Transverse colon (tissue), 4 donors: Measurements from ENCODE around the gene COL19A1. TPM values are rescaled to one million over a fixed set of nuclear protein-coding genes. Genes with fewer than 3 reads are reported as not detected.

ENCODE experiments used
- DNase-seq: peaks from one replicate; pipeline ENCODE4 v3.0.0-alpha.2; 2019
- H3K27ac ChIP-seq, 4 donors: fragments of 200-600 bp; sonication (generic); 2 replicates each; pipeline ENCODE4 v1.5.1; 2016 to 2018; ENCODE audit warnings: inconsistent platforms in 4 of 4
- H3K27me3 ChIP-seq: fragments of 200-600 bp; sonication (generic); 2 replicates; pipeline ENCODE4 v1.5.1; 2017; ENCODE audit warnings: inconsistent platforms
- H3K36me3 ChIP-seq, 4 donors: fragments of 200-600 bp; sonication (generic); 2 replicates each; pipeline ENCODE4 v1.5.1; 2017 to 2019; ENCODE audit warnings: inconsistent platforms in 4 of 4
- H3K4me1 ChIP-seq, 4 donors: fragments of 200-600 bp; sonication (generic); 2 replicates each; pipeline ENCODE4 v1.5.1; 2017 to 2020; ENCODE audit warnings: inconsistent platforms in 4 of 4
- H3K4me3 ChIP-seq, 4 donors: fragments of 200-600 bp; sonication (generic); 1 replicate in 1 of 4; 2 replicates in 3 of 4; pipeline versions ENCODE4 v1.5.1 to v1.6.1; 2017 to 2019; ENCODE audit warnings: inconsistent platforms in 4 of 4
- H3K9me3 ChIP-seq, 2 donors: fragments of 200-600 bp; sonication (generic); 2 replicates each; pipeline ENCODE4 v1.5.1; 2017 to 2019; ENCODE audit warnings: inconsistent platforms in 2 of 2
- EP300 ChIP-seq: sonication (generic); formaldehyde crosslinking; IDR thresholded peaks from one replicate; pipeline ENCODE4 v1.6.1; 2017; ENCODE audit warnings: antibody characterized with exemption, low read depth
- POLR2A ChIP-seq: fragments of 450-650 bp; IDR thresholded peaks from one replicate; pipeline ENCODE4 v1.6.1; 2016; ENCODE audit warnings: antibody characterized with exemption, mild to moderate bottlenecking, moderate library complexity
- POLR2AphosphoS5 ChIP-seq, 3 donors: sonication (generic); formaldehyde crosslinking; IDR thresholded peaks; one replicate each; pipeline ENCODE4 v1.6.1; 2016; ENCODE audit warnings: antibody characterized with exemption in 3 of 3
- WGBS, 2 donors: methylation state at CpG; one replicate each; pipeline ENCODE4 v1.1.5; 2018; ENCODE audit warnings: low coverage in 1 of 2; 5-methylcytosine and 5-hydroxymethylcytosine counted together
- in situ Hi-C, 4 donors: fragments of 200-750 bp; cut with MboI; loops; one replicate each; pipeline versions ENCODE4 v1.15.0 to v1.15.1; 2017; ENCODE audit warnings: low sequenced_read_pairs in 3 of 4, low pct_ligation_motif_present in 1 of 4, low pct_unique_long_range_greater_than_20kb in 1 of 4
- intact Hi-C: fragments of 100-400 bp; cut with DNase I; formaldehyde crosslinking; loops from one replicate; pipeline ENCODE4 v1.15.1; 2023; ENCODE audit warnings: low total_unique reads
- total RNA-seq, 4 donors: library from RNA; depleted of rRNA; stranded (reverse); fragments of >200 nt; gene quantifications; one replicate each; pipeline ENCODE4 v1.1.0, GENCODE V29; 2016
- TF ChIP-seq, protein P1 (sequence below), 5 experiments: fragments of 200-600 bp in 3 of 5; fragments of 450-650 bp in 2 of 5; sonication (generic) in 3 of 5; IDR thresholded peaks; 1 replicate in 2 of 5; 2 replicates in 3 of 5; pipeline ENCODE4 v1.5.1; 2016 to 2017; ENCODE audit warnings: antibody characterized with exemption in 5 of 5, inconsistent platforms in 3 of 5, mild to moderate bottlenecking in 2 of 5, moderate library complexity in 1 of 5

The COL19A1 gene
- total RNA-seq, 4 donors from 2014 or later, result 0.27 to 3.3 (median 0.37) TPM; not detected in 1

GRCh38 chr6:70184723-70185122, 318.4 kb downstream of the COL19A1 start:
- no peak overlapping the region for H3K4me3 ChIP-seq
- TF ChIP-seq POLR2A (no peak), EP300 (no peak), POLR2AphosphoS5 (IDR thresholded peaks at IDR 0.05) (no peak)
- TF ChIP-seq, protein P1, sequence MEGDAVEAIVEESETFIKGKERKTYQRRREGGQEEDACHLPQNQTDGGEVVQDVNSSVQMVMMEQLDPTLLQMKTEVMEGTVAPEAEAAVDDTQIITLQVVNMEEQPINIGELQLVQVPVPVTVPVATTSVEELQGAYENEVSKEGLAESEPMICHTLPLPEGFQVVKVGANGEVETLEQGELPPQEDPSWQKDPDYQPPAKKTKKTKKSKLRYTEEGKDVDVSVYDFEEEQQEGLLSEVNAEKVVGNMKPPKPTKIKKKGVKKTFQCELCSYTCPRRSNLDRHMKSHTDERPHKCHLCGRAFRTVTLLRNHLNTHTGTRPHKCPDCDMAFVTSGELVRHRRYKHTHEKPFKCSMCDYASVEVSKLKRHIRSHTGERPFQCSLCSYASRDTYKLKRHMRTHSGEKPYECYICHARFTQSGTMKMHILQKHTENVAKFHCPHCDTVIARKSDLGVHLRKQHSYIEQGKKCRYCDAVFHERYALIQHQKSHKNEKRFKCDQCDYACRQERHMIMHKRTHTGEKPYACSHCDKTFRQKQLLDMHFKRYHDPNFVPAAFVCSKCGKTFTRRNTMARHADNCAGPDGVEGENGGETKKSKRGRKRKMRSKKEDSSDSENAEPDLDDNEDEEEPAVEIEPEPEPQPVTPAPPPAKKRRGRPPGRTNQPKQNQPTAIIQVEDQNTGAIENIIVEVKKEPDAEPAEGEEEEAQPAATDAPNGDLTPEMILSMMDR (IDR thresholded peaks at IDR 0.05), result no peak
- in situ Hi-C loops, result no loop called here
- no peaks in the 10 kb centered on the region for H3K27me3 ChIP-seq
- 80 to 88% methylated on average over 3 of the region's 3 CpGs for WGBS, 2 donors
- H3K4me1 ChIP-seq, result no peaks in the 10 kb centered on the region
- intact Hi-C loops, result no loop called here
- no peaks in the 10 kb centered on the region for H3K9me3 ChIP-seq
- no peak overlapping the region for H3K27ac ChIP-seq
- H3K36me3 ChIP-seq, result no peaks in the 10 kb centered on the region
- DNase-seq, result no peak

GRCh38 chr6:70186461-70186860, 320.1 kb downstream of the COL19A1 start:
- no peaks in the 10 kb centered on the region for H3K9me3 ChIP-seq
- in situ Hi-C loops, result no loop called here
- 68 to 92% methylated on average over 1 of the region's 1 CpG for WGBS, 2 donors
- no peak overlapping the region for H3K4me3 ChIP-seq
- H3K27ac ChIP-seq, result no peak overlapping the region
- intact Hi-C loops, result no loop called here
- TF ChIP-seq POLR2A (no peak), EP300 (no peak), POLR2AphosphoS5 (IDR thresholded peaks at IDR 0.05) (no peak)
- TF ChIP-seq, protein P1 (IDR thresholded peaks at IDR 0.05), result no peak
- H3K4me1 ChIP-seq, result no peaks in the 10 kb centered on the region
- H3K27me3 ChIP-seq, result no peaks in the 10 kb centered on the region
- no peak for DNase-seq
- no peaks in the 10 kb centered on the region for H3K36me3 ChIP-seq

DNA sequence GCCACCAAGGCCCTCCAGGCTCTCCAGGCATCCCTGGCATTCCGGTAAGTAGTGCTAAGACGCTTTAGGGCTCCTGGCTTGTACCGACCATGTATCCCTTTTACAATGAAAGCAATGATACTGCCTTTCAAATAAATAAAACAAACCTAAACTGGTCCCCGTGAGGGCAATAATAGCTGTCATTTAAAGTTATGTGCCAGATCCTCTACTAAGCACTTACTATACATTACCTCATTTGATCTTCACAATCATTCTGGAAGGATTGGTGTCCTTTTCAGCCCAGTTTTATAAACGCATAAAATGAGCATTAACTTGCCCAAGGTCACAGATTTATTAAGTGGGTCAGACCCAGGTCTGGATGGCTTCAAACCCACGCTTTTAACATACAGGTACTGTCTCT, 321.8 kb downstream of the COL19A1 start:
- intact Hi-C loops, result no loop called here
- no peak overlapping the region for H3K27ac ChIP-seq
- in situ Hi-C loops, result no loop called here

GRCh38 chr6:70194421-70194820, 328.1 kb downstream of the COL19A1 start:
- intact Hi-C loops, result no loop called here
- H3K27ac ChIP-seq, result no peak overlapping the region

More for the DNA sequence above, 321.8 kb downstream of the COL19A1 start:
- WGBS, 2 donors, result 65 to 79% methylated on average over 2 to 6 of the region's 6 CpGs
- no peaks in the 10 kb centered on the region for H3K27me3 ChIP-seq
- no peak for DNase-seq
- no peak overlapping the region for H3K4me3 ChIP-seq
- TF ChIP-seq POLR2A, result no peak
- no peak for TF ChIP-seq POLR2AphosphoS5 (IDR thresholded peaks at IDR 0.05)
- no peak for TF ChIP-seq EP300
- TF ChIP-seq, protein P1 (IDR thresholded peaks at IDR 0.05), result no peak
- H3K9me3 ChIP-seq, result no peaks in the 10 kb centered on the region
- H3K4me1 ChIP-seq, result no peaks in the 10 kb centered on the region
- H3K36me3 ChIP-seq, result no peaks in the 10 kb centered on the region

More at GRCh38 chr6:70194421-70194820, 328.1 kb downstream of the COL19A1 start:
- Histone ChIP-seq H3K9me3 (no peaks in the 10 kb centered on the region), H3K4me3 (no peak overlapping the region), H3K4me1 (no peaks in the 10 kb centered on the region), H3K36me3 (no peaks in the 10 kb centered on the region), H3K27me3 (no peaks in the 10 kb centered on the region)
- no peak for DNase-seq
- in situ Hi-C loops, result no loop called here
- TF ChIP-seq POLR2AphosphoS5 (IDR thresholded peaks at IDR 0.05) (no peak), EP300 (no peak)
- TF ChIP-seq, protein P1 (IDR thresholded peaks at IDR 0.05), result no peak
